GM23338 (cell line): ENCODE measurements around the gene PACRGL.

ENCODE experiments used
- CTCF ChIP-seq, 2 experiments: fragments of 200-600 bp in 1 of 2; sonication (generic) in 1 of 2; conservative IDR thresholded peaks; 2 replicates each; pipeline versions ENCODE4 v1.5.1 to v1.6.1; 2016 to 2017; ENCODE audit warnings: antibody characterized with exemption in 2 of 2, low read depth in 2 of 2, mild to moderate bottlenecking in 2 of 2, moderate library complexity in 1 of 2
- EZH2 ChIP-seq: fragments of 200-600 bp; sonication (generic); IDR thresholded peaks from one replicate; pipeline ENCODE4 v1.8.0; 2017; ENCODE audit warnings: antibody characterized with exemption, mild to moderate bottlenecking, low read depth; ENCODE audit not compliant: unreplicated experiment
- EZH2phosphoT487 ChIP-seq: fragments of 200-600 bp; sonication (generic); IDR thresholded peaks from one replicate; pipeline ENCODE4 v1.8.1; 2018; ENCODE audit warnings: antibody characterized with exemption; ENCODE audit not compliant: unreplicated experiment
- JUNB ChIP-seq: IDR thresholded peaks from one replicate; pipeline ENCODE4 v1.6.1; 2016; ENCODE audit warnings: antibody characterized with exemption; ENCODE audit not compliant: unreplicated experiment
- POLR2AphosphoS5 ChIP-seq: IDR thresholded peaks from 2 replicates; pipeline ENCODE4 v1.6.1; 2016; ENCODE audit warnings: antibody characterized with exemption, low read depth
- TF ChIP-seq, protein P1 (sequence below): IDR thresholded peaks from one replicate; pipeline ENCODE4 v1.6.1; 2018; ENCODE audit warnings: antibody characterized with exemption; ENCODE audit not compliant: unreplicated experiment
- TF ChIP-seq, protein P2 (sequence below): IDR thresholded peaks from 2 replicates; pipeline ENCODE4 v1.6.1; 2016; ENCODE audit warnings: antibody characterized with exemption

DNA sequence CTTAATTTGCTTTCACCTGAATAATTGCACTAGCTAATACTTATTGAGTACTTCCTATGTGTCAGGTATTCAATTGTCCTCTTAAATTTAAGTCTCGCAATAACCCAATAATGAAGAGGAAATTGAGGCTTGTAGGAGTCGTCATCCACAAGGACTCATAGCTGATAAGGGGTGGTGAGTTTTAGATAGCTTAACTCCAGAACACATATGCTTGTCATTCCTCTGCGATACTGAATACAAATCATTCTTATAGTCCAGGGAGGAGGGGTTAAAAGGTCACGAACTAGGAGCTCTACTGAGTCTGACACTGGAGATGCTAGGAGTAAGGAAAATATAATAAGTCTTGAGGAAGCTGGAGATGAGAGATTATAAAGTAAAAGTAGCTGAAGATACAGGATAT is 1.4 kb upstream of the PACRGL start:
- TF ChIP-seq CTCF (conservative IDR thresholded peaks at IDR 0.05; ENCODE audit: low read depth in 2 of 2), result no peak
- TF ChIP-seq EZH2, result no peak
- no peak for TF ChIP-seq POLR2AphosphoS5
- TF ChIP-seq, protein P1, sequence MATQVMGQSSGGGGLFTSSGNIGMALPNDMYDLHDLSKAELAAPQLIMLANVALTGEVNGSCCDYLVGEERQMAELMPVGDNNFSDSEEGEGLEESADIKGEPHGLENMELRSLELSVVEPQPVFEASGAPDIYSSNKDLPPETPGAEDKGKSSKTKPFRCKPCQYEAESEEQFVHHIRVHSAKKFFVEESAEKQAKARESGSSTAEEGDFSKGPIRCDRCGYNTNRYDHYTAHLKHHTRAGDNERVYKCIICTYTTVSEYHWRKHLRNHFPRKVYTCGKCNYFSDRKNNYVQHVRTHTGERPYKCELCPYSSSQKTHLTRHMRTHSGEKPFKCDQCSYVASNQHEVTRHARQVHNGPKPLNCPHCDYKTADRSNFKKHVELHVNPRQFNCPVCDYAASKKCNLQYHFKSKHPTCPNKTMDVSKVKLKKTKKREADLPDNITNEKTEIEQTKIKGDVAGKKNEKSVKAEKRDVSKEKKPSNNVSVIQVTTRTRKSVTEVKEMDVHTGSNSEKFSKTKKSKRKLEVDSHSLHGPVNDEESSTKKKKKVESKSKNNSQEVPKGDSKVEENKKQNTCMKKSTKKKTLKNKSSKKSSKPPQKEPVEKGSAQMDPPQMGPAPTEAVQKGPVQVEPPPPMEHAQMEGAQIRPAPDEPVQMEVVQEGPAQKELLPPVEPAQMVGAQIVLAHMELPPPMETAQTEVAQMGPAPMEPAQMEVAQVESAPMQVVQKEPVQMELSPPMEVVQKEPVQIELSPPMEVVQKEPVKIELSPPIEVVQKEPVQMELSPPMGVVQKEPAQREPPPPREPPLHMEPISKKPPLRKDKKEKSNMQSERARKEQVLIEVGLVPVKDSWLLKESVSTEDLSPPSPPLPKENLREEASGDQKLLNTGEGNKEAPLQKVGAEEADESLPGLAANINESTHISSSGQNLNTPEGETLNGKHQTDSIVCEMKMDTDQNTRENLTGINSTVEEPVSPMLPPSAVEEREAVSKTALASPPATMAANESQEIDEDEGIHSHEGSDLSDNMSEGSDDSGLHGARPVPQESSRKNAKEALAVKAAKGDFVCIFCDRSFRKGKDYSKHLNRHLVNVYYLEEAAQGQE, result no peak
- TF ChIP-seq JUNB, result no peak
- TF ChIP-seq, protein P2, sequence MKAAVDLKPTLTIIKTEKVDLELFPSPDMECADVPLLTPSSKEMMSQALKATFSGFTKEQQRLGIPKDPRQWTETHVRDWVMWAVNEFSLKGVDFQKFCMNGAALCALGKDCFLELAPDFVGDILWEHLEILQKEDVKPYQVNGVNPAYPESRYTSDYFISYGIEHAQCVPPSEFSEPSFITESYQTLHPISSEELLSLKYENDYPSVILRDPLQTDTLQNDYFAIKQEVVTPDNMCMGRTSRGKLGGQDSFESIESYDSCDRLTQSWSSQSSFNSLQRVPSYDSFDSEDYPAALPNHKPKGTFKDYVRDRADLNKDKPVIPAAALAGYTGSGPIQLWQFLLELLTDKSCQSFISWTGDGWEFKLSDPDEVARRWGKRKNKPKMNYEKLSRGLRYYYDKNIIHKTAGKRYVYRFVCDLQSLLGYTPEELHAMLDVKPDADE, result no peak
- no peak for TF ChIP-seq EZH2phosphoT487
